Inflammatory macrophage treated with lipopolysaccharide for 1 hour (primary cell): ENCODE data around the gene COTL1.

Experiments
- DNase-seq, 2 donors: peaks; one replicate each; pipeline ENCODE4 v3.0.0-alpha.2; 2020 to 2022

Gene COTL1

DNA sequence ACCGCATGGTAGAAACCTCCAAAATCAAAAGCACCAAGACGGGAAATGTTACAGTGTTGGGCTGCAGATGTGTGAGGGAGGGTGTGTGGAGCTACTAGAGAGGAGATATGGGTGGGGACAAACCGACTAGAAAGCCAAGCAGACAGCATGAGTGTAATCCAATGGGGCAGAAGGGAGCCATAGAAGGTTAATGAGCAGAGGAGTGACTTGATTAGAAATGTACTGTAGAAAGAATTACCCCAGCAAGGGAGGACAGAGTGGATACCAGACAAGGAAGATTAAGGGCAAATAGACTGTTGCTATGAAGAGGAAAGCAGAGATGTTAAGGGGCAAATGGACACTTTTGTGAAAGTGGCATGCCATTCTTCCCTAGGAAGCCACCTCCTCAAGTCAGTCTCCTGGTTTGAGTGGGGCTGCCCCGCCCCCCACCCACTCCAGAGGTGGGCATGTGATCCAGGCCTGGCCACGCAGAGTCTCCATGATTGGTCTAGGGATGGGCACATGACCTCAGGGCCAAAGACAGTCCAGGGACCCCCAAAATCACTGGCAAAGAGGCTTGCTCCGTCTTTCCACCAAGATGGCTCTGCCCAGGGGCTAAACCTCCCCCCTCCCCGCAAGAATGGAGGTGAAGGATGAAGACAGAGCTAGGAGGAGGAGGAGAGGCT lies 4.3 kb downstream of the COTL1 start:
- peak; percentile 69 to 88 for DNase-seq

DNA sequence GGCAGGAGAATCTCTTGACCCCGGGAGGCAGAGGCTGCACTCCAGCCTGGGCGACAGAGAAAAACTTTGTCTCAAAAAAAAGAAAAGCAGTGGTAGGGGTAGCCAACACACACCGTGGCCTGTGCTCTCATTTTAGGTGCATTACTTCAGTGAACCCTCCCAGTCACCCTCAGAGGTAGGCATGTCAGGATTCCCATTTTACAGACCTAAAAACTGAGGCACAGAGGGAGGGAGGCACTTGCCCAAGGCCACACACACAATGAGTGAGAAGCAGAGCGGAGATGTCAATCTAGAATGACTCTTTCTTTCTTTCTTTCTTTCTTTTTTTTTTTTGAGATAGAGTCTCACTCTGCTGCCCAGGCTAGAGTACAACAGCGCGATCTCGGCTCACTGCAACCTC lies 5.2 kb downstream of the COTL1 start:
- DNase-seq = no peak

DNA sequence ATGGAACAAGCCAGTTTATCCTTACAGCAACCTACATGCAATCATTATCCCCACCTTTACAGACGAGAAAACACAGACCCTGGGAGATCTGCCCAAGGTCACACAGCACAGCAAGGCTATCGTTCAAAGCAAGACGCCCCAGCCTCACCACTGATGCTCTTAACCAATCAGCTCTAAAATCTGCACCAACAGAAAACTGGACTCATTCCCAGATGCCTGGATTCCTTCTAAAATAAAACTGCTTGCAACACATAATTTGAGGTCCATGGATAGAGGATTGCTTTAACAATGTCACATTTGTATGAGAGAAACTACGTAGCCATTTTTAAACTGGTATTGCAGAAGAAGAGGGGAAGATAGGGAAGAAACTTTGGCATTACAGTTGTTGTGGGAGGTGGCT lies 6.8 kb downstream of the COTL1 start:
- DNase-seq = no peak

DNA sequence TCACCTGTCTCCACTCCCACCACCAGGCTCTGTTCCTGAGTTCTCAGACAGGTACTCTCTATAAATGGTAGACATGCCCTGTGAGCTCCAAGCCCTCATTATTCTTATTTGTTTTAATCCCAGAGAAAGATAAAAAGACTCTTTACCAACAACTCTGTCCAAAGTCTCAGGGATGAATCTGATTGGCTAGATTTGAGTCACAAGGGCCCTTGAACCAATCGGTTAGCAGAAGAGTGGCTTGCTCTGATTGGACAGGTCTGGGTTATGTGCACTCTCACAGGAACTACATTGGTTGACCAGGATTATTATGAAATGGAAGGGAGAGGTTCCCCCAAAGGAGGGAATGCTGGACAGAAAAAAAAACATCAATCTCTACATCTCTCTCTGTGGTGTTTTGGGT lies 7.5 kb downstream of the COTL1 start:
- DNase-seq = no peak

DNA sequence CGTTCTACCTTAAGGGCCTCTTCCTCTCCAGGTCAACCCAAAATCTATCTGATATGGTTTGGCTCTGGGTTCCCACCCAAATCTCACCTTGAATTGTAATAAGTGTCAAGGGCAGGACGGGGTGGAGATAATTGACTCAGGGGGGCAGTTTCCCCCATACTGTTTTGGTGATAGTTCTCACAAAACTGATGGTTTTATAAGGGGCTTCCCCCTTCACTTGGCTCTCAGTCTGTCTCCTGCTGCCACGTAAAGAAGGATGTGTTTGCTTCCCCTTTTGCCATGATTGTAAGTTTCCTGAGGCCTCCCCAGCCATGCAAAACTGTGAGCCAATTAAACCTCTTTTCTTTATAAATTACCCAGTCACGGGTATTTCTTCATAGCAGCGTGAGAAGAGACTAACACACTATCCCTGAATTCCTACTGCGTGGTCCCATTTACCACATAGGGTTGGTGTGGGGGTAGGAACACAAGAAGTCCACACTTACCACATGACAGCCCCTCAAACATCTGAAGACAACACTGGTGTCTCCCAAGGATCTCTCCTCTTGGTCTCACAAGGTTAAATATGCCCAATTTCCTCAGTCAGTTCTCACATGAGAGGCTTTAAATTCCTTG lies 8.2 kb downstream of the COTL1 start:
- DNase-seq = peak; percentile 25 to 53

DNA sequence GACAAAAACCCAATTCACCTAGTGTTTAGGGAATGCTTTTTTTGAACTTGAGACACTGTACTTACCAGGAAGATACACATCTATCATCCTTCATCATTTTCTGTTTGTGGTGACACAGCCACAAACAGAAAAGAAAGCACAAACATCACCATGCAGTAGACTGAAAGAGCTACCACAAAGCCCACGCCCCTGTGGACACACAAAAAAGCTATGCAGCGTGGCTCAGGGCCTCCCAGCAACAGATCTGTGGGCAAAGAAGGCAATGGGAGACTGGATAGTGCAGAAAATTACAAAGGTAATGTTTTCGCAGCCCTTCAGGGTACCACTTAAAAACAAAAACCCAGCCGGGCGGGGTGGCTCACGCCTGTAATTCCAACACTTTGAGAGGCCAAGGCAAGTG lies 9.6 kb downstream of the COTL1 start:
- DNase-seq = no peak

DNA sequence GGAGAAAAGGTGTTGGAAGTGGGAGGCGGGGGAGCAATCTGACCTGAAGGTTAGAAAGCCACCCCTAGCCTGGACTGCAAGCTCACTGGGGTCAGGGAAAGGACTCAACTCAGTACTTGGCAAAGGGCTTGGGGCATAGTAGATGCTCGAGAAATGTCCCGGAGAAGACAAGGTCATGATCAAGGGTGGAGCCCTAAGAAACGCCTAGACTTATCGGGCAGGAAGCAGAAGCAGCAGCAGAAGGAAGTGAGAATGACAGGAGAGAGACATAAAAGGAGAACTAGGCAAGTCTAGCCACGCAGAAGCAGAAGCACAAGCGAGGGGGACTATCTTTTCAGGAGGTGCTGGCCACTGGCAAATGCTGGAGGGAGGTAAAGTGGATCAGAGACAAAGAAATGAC lies 10.2 kb downstream of the COTL1 start:
- DNase-seq = peak; percentile 72 to 77

DNA sequence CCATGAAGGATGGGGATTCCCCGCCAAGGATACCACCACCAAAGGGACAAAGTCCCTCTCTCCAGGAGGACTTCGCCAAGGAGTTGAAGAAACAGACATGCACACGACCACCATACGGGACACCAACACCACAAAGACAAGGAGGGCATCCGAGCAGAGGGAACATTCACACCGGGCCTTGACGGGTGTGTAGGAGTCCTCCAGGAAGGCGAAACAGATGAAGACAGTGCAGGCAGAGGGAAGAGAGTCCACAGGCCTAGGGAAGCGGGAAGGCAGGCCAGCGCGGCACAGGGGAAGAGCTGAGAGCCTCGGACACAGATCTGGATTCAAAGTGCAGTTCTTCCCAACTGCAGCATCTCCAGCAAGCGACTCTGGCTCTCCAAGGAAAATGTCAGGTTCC lies 10.8 kb downstream of the COTL1 start:
- no peak for DNase-seq

DNA sequence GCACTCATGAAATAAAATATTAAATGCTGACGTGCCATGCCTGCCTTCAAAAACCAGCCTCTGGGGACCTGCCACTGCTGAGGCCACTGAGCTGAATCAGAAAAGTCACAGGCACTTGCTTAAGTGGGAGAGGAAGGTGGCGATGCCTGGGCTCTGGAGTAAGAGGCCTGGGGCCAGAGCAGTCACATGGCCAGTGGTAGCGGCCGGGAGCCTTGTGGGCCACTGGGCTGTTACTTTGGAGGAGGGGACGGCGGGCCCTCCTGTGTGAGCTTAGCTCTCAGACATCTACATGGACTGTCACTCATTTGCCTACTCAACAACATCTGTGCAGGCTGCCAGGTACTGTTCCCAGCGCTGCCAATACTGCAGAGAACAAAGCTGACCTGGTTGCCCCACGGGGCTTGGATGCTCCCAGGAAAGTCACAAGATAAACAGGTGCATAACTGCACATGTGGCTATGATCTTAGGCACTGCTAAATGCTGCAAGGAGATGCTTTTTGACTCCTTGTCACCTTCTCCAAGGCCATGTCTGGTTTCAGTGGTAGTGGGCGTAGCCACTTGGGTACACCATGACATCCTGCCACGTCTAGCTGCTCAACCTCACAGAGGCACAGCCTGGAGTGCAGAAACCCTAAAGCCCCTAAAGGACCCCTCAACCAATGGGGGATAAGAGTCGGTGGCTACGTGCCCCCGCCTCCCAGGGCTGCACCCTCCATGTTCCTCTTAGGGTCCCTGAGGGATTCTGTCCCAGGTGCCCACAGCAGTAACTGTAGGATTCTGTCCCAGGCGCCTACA lies 11.6 kb downstream of the COTL1 start:
- peak in 1 of 2 donors; percentile 36 for DNase-seq

DNA sequence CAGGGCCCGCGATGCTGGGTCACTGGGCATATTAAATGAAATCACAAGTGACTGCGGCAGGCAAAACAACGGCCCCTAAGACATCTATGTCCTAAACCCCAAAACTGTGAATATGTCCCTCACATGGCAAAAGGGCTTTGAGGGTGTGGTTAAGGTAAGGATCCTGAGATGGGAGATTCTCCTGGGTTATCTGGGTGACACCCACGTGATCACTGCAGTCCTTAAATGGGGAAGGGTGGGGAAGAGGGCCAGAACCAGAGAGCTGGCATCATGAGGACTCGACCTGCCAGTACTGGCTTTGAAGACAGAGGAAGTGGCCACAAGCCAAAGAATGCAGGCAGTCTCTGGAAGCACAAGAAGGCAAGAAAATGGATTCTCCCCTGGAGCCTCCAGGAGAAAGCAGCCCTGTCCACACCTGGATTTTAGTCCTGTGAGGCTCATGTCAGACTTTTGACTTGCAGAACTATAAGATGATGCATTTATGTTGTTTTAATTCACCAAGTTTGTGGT lies 12.5 kb downstream of the COTL1 start:
- DNase-seq = no peak

DNA sequence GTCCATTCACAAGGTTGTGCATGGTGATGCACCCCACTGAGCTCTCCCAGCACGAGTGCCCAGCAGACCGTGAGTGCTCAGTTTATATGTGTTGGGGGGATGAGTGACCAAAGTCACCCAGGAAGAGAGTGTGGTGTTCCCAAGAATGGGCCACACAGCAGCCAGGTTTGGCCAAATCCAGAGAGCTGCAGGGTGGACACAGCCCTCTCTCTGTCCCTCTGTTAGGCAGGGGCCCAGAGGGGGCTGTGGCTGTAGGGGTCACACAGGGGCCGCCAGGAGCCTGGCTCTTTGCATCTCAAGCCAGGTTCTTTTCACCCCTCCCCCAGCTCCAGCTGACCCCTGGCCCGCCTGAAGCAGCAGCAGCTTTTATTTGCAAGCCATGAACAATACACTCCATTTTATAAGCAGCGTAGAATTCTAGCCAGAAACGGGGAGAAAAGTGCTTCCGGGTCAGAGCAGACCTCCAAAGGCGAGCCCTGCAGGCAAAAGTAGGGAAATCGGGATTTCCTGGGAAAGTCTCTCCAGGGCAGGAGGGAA lies 13.3 kb downstream of the COTL1 start:
- DNase-seq = no peak

DNA sequence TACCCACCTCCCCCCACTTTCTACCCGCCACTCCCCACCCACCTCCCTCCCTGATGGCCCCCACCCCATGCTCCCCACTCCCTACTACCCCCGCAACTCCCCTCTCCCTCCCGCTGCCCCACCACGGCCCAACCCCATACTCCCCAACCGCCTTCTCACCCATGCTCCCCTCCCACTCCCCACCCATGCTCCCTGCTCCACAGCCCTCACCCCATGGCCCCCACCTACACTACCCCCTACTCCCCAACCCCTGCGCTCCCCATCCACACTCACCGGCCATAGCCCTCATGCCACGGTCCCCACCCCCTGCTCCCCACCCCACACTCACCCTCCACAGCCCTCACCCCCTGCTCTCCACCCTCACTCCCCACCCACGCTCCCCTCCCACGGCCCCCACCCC lies 13.9 kb downstream of the COTL1 start:
- DNase-seq = no peak

DNA sequence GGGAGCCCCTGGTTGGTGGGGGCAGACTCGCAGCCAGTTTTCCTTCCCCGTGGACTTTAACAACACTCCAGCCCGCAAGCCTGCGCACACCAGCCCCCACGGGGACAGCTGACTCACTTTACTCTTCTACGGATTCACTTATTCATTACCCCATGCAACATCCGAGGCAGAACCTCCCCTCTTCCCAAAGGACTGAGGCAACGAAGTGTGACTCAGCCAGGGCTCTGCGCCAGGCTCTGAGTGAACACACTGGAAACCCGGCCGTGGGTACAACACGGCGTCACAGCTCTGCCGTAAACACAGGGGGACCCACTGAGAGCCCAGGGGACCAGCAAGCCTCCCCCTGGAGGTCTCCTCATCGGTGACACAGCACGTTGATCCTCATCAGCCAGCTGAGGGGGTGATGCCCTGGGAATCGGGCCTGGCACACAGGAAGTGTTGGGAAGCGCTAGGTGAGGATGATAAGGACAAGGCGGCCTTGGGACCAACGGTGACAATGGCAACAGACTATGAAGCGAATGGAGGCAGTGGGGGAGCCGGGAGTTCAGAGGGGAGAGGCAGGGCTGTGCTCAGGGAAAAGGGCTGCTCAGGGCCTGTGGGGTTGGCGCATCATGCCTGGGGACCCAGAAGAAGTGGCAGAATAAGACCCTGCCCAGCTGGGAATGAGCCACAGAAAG lies 14.6 kb downstream of the COTL1 start:
- peak; percentile 94 to 95 for DNase-seq

DNA sequence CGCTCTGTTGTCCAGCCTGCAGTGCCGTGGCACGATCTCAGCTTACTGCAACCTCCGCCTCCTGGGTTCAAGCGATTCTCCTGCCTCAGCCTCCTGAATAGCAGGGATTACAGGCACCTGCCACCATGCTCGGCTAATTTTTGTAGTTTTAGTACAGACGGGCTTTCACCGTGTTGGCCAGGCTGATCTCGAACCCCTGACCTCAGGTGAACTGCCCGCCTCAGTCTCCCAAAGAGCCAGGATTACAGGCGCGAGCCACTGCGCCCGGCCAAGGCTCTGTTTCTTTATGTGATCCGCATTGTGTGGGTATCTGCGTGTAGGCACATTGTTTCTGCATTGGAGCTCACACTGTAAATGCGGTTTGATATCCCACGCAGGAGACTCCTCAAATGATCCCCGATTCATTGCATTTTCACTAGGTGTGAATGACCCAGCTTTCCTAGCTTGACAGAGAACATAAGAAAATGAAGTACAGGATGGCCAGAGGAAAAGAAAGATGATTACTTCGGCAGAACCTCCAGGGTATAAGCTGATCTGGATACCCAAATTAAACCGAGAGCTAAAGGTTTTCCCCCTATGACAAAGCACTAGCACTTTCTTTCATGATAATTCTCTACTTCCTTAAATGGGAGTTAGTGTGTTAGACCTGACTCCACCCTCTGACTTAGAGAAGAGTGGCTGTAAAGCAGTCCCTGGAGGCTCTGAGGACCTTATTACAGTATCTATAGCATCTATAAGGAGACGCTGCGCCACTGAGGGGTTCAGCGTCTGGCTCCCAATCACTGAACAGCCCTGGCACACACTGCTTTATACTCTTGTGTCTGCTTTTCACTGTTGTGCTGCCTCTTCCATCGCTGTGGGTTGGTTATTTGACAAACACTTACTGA lies 17.3 kb downstream of the COTL1 start:
- peak; percentile 80 to 85 for DNase-seq

DNA sequence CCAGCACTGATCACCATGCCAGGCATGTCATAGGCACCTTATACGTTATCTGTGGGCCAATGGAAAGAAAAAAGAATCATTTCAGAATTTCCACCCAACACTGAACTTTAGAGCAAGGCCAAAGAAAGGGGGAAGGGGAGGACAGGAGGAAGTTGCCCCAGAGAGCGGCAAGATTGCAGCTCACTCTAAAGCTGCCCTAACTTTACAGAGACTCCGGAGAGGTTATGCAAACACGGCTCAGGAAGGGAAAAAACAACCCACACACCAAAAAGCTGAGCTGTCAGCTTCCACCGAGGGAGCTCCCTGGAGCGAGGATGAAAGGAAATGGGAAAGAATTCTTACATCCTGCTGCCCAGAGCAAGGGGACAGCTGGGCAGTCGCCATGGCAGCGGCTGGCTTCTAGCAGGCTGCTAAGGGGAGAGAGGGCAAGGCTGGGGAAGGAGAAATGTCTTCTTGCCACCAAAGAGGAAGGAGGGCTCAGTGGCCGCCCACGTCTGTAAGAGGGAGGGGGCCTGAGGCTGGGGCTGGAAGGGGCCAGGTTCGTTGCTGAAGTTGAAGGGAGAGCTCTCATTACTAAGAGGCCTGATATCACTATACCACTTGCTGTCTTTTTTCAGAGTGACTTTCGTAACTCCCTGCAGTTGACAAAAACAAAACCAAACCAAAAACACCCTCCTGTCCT lies 18.2 kb downstream of the COTL1 start:
- peak; percentile 91 to 97 for DNase-seq

DNA sequence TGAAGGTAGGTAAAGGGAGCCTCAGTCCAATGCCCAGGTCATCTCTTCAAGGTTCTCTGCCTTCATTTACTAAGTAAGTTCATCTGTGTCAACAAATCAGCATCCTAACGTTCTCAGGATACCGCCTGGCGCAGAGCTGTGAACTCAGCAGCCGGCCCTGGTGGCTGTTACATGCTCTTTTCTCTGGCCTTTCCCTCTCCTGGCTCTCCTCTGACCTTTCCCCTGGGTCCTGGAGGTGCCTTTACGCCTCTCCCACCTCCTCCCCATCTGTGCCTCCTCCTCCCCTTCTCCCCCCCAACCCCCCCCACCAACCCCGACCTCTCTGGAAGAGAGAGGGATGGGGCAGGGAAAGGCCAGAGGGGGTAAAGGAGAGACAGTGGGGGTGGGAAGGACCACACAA lies 19.5 kb downstream of the COTL1 start:
- DNase-seq = no peak

DNA sequence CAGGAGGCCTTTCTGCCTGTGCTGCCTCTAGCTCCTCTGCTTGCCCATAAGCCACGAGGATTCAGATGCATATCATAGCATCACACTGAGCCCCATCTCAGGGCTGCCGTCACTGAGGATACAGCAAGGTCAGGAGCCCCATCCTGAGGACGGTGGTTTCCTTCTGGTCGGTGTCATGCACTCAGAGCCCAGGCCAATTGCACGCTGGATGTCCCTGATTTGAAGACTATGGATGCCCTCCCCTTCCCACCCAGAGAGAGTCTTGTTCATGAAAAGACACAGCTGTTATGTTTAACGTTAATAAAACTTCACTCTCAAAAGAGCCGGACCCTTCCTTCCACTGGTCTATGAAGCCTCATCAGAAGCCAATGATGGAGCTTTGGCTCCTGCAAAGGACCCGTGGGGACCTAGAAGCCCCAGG lies 19.9 kb downstream of the COTL1 start:
- DNase-seq = no peak

DNA sequence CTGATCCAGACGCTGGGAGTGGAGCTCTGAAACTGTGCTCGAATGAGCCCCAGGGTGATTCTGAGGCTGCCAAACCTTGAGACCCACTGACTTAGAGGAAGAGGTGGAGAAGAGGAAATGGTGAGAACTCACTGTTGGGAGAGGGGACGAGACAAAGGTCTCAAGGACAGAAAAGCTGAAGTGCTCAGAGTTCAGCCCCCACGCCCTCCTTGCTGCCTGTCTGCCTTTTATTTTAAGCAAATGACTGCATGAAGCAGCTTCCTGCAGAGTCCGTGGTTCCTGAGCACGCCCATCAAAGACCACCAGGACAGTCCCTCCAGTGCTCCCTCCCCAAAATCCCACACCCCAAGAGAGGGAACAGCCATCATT lies 20.4 kb downstream of the COTL1 start:
- peak; percentile 59 to 85 for DNase-seq

DNA sequence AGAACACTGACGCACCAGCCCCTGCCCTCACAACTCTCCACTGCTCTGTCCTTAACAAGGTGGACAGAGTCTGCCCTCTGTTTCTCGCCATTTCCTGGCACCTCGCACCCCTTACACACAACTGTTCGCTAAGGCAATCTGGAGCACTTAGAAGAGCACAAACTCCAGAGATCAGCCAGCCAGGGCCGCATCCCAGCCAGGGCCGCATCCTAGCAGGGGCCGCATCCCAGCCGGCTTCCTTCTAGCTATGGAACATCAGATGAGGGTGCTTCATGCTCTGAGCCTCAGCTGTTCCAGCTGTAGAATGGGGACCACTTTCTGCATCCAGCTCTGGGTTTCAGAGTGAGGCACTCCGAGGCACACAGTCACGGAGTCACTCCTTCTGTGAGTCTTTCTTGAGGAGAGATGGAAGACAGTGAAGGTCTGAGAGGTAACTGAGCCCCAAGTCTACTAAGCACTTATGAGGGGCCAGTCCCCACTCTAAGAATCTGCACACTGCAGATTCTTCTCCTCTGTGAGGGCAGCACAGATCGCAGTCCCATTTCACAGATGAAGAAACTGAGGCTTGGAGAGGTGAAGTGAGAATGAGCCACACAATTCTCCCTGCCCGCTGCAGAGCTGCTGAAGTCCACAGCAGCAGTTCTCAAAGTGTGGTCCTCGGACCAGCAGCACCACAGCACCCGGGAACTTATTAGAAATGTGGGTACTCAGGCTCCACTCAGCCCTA lies 20.9 kb downstream of the COTL1 start:
- DNase-seq = no peak

DNA sequence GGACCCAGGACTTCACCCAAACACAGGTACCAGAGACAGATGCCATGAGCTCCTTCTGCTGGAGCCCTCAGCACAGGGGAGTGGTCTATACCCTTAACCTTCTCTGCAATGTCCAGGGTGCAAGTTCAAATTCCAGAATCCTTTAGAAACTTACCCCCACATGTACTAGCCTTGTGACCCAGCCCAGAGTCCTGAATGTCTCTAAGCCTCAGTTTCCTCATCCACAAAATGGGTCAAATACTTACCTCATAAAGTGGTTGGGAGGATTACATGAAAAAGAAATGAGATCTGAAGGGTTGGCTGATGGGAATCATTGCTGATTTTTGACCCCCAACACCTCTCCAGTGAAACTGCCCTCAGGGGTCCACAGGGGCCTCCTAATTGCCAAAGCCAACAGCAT lies 21.7 kb downstream of the COTL1 start:
- no peak for DNase-seq

DNA sequence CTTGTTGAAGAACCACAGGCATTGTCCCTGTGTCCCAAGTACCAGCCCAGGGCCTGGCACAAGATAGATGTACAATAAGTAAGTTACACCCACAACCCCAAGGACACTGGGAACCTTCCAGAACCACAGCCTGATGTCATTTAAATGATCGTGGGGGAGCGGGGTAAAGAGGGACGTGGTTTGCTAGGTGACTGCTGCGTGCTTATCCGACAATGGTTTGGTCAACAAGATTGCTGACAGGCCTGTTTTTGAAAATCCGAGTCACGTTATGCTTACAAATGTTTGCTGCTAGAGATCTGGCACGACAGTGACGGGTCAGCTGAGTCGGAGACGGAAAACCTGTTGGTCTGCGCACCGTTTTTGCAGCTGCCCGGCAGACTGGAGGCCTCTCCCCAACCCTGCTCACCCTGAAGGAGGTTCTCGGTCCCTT lies 22.8 kb downstream of the COTL1 start:
- DNase-seq = no peak
